Brain microvascular endothelial cell (primary cell): Measurements from ENCODE around the gene MYH9.

Experiments
- DNase-seq: peaks from one replicate; pipeline ENCODE4 v3.0.0-alpha.2; 2020
- H3K27ac ChIP-seq: fragments of 250-450 bp; sonication (Bioruptor Pico); 2 replicates; pipeline ENCODE4 v1.5.1; 2020; ENCODE audit warnings: mild to moderate bottlenecking, moderate library complexity
- H3K27me3 ChIP-seq: fragments of 250-450 bp; sonication (Bioruptor Pico); replicated peaks from 2 replicates; pipeline ENCODE4 v1.5.1; 2020; ENCODE audit warnings: mild to moderate bottlenecking
- H3K36me3 ChIP-seq: fragments of 250-450 bp; sonication (Bioruptor Pico); replicated peaks from 2 replicates; pipeline ENCODE4 v1.5.1; 2020; ENCODE audit warnings: mild to moderate bottlenecking
- H3K4me3 ChIP-seq: 2 replicates; pipeline ENCODE4 v1.5.1; 2011; ENCODE audit warnings: low read depth, mild to moderate bottlenecking, control low read depth, low read length, moderate library complexity
- CTCF ChIP-seq: IDR thresholded peaks from 2 replicates; pipeline ENCODE4 v1.5.1; 2011; ENCODE audit warnings: low read depth, mild to moderate bottlenecking, moderate library complexity, low read length, control low read depth, inconsistent platforms; ENCODE audit errors: missing control alignments
- in situ Hi-C: cut with HindIII; loops from 2 replicates; pipeline ENCODE4 v1.10.0; 2017; ENCODE audit warnings: low sequenced_read_pairs, low pct_ligation_motif_present

The MYH9 gene

GRCh38 chr22:36381513-36382128 is 6.1 kb downstream of the MYH9 start:
- no peak for TF ChIP-seq CTCF
- no peak overlapping the region for H3K4me3 ChIP-seq
- H3K27me3 ChIP-seq, result no peaks in the 10 kb centered on the region
- no peak for DNase-seq
- H3K36me3 ChIP-seq, result peaks cover 85% of the 10 kb centered on the region
- H3K27ac ChIP-seq, result no peak overlapping the region
- in situ Hi-C loops, result no loop called here

GRCh38 chr22:36379593-36380361 is 8.0 kb downstream of the MYH9 start:
- no peak for DNase-seq
- Histone ChIP-seq H3K27ac (peak overlapping the region; percentile 59), H3K27me3 (no peaks in the 10 kb centered on the region), H3K4me3 (no peak overlapping the region), H3K36me3 (peaks cover 82% of the 10 kb centered on the region)
- in situ Hi-C loops, result no loop called here
- TF ChIP-seq CTCF, result no peak

GRCh38 chr22:36378869-36379217 is 8.9 kb downstream of the MYH9 start:
- no peak overlapping the region for H3K4me3 ChIP-seq
- no peak for TF ChIP-seq CTCF
- no peak for DNase-seq
- in situ Hi-C loops, result no loop called here
- peaks cover 76% of the 10 kb centered on the region for H3K36me3 ChIP-seq
- peak overlapping the region; percentile 59 for H3K27ac ChIP-seq
- H3K27me3 ChIP-seq, result no peaks in the 10 kb centered on the region

- TF ChIP-seq CTCF, result no peak
- in situ Hi-C loops, result no loop called here
- Histone ChIP-seq H3K27ac (peak overlapping the region; percentile 59), H3K36me3 (peaks cover 77% of the 10 kb centered on the region), H3K27me3 (no peaks in the 10 kb centered on the region), H3K4me3 (no peak overlapping the region)
- DNase-seq, result no peak
Observed at GRCh38 chr22:36378080-36378868, 9.5 kb downstream of the MYH9 start.

- Histone ChIP-seq H3K36me3 (peaks cover 76% of the 10 kb centered on the region), H3K27me3 (no peaks in the 10 kb centered on the region), H3K4me3 (no peak overlapping the region), H3K27ac (no peak overlapping the region)
- in situ Hi-C loops, result no loop called here
- no peak for DNase-seq
- TF ChIP-seq CTCF, result no peak
Observed at GRCh38 chr22:36377022-36377631, 10.6 kb downstream of the MYH9 start.
